PC-3 (cell line): Measurements from ENCODE around the gene CACNA1C. TPM values are rescaled to one million over a fixed set of nuclear protein-coding genes. Genes with fewer than 3 reads are reported as not detected.

ENCODE experiments used
- ATAC-seq: fragments of 200-7000 bp; cut with Tn5 transposase; 2 replicates; pipeline ENCODE4 v1.9.1; 2020; ENCODE audit warnings: mild to moderate bottlenecking, moderate library complexity
- BruUV-seq: library from RNA; stranded (reverse); fragments of 400-500 nt; replicated peaks from 2 replicates; lab custom pipeline; 2021; lab: Mats Ljungman, UMichigan
- CTCF ChIA-PET: fragments of 300-600 bp; sonication (Branson Sonifier 250); formaldehyde crosslinking; loops from one replicate; lab custom pipeline; 2022; ENCODE audit warnings: antibody characterized with exemption; lab: Charles Lee
- POLR2A ChIA-PET: fragments of 300-600 bp; sonication (Branson Sonifier 250); formaldehyde crosslinking; loops from one replicate; lab custom pipeline; 2022; ENCODE audit warnings: antibody characterized with exemption; ENCODE audit not compliant: unreplicated experiment; lab: Charles Lee
- DNase-seq: peaks from one replicate; pipeline ENCODE4 v3.0.0-alpha.2; 2015
- H2AFZ ChIP-seq: fragments of 300-600 bp; sonication (generic); 2 replicates; pipeline ENCODE4 v1.6.0; 2016; ENCODE audit warnings: antibody characterized with exemption, low read length
- H3F3A ChIP-seq: fragments of 300-600 bp; sonication (generic); one replicate; pipeline ENCODE4 v1.6.0; 2017; ENCODE audit warnings: antibody characterized with exemption, low read length, control low read depth, mild to moderate bottlenecking; ENCODE audit not compliant: unreplicated experiment
- H3K27ac ChIP-seq: fragments of 300-600 bp; sonication (generic); 2 replicates; pipeline ENCODE4 v1.5.1; 2016; ENCODE audit warnings: mild to moderate bottlenecking, low read length
- H3K27me3 ChIP-seq: fragments of 300-600 bp; sonication (generic); 2 replicates; pipeline ENCODE4 v1.6.1; 2016; ENCODE audit warnings: low read length, mixed read lengths
- H3K36me3 ChIP-seq: fragments of 300-600 bp; sonication (generic); 2 replicates; pipeline ENCODE4 v1.6.1; 2016; ENCODE audit warnings: low read depth, mixed run types, low read length, mixed read lengths
- H3K4me1 ChIP-seq: fragments of 300-600 bp; sonication (generic); 2 replicates; pipeline ENCODE4 v1.5.1; 2016; ENCODE audit warnings: low read length; ENCODE audit not compliant: insufficient read depth
- H3K4me2 ChIP-seq: fragments of 300-600 bp; sonication (generic); 2 replicates; pipeline ENCODE4 v1.6.0; 2016; ENCODE audit warnings: low read length
- H3K4me3 ChIP-seq: fragments of 300-600 bp; sonication (generic); 2 replicates; pipeline ENCODE4 v1.5.1; 2016; ENCODE audit warnings: mild to moderate bottlenecking, low read length, mixed read lengths
- H3K79me2 ChIP-seq: fragments of 300-600 bp; sonication (generic); 2 replicates; pipeline ENCODE4 v1.6.1; 2017; ENCODE audit warnings: low read length, mixed read lengths
- H3K9ac ChIP-seq: fragments of 300-600 bp; sonication (generic); 2 replicates; pipeline ENCODE4 v1.6.0; 2016; ENCODE audit warnings: mild to moderate bottlenecking, low read length
- H3K9me2 ChIP-seq: fragments of 300-600 bp; sonication (generic); replicated peaks from 2 replicates; pipeline ENCODE4 v1.6.1; 2016; ENCODE audit warnings: mixed run types, low read length, mixed read lengths
- H3K9me3 ChIP-seq: fragments of 300-600 bp; sonication (generic); 2 replicates; pipeline ENCODE4 v1.6.1; 2016; ENCODE audit warnings: low read length, mixed read lengths
- H4K20me1 ChIP-seq: fragments of 300-600 bp; sonication (generic); 2 replicates; pipeline ENCODE4 v1.6.1; 2016; ENCODE audit warnings: low read length, mixed read lengths
- CTCF ChIP-seq: fragments of 300-600 bp; sonication (generic); conservative IDR thresholded peaks from 2 replicates; pipeline ENCODE4 v1.5.1; 2017; ENCODE audit warnings: antibody characterized with exemption, low read depth, mild to moderate bottlenecking, low read length
- EZH2 ChIP-seq: fragments of 300-600 bp; sonication (generic); IDR thresholded peaks from one replicate; pipeline ENCODE4 v1.6.1; 2017; ENCODE audit warnings: antibody characterized with exemption, mild to moderate bottlenecking, low read length; ENCODE audit not compliant: unreplicated experiment
- EZH2phosphoT487 ChIP-seq: fragments of 300-600 bp; sonication (generic); IDR thresholded peaks from 2 replicates; pipeline ENCODE4 v1.6.1; 2018; ENCODE audit warnings: mild to moderate bottlenecking, antibody characterized with exemption, low read length, borderline replicate concordance
- intact Hi-C: fragments of 100-400 bp; cut with micrococcal nuclease; formaldehyde crosslinking; loops from 2 replicates; pipeline ENCODE4 v1.9.0; 2023
- total RNA-seq: library from RNA; depleted of rRNA; stranded (reverse); fragments of >200 nt; gene quantifications from 2 replicates; pipeline ENCODE4 v1.2.3, GENCODE V29; 2014

The CACNA1C gene
- total RNA-seq, 1 experiment from 2014 or later = not detected

DNA sequence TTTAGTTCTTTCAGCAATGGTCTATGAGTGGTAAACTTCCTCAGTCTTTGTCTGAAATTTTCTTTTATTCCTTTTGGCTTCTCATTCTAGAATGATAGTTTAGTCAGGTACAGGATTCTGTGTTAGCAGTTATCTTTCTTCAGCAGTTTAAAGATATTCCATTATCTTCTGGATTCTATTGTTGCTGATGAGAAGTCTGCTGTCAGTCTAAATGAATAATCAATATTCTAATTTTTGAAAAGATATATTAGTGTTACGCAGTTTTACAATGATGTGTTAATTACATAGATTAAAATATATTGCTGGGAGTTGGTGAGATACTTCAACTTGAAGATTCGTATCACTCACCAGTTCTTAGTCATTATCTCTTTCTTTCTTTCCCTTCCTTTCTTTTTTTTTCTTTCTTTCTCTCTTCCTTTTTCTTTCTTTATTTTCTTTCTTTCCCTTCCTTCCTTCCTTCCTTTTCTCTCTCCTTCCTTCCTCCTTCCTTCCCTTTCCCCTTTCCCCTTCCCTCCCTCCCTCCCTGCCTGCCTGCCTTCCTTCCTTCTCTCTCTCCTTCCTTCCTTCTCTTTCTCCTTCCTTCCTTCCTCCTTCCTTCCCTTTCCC lies 17.8 kb downstream of the CACNA1C start:
- H3K4me3 ChIP-seq = no peak overlapping the region
- CTCF ChIA-PET = no interaction called here
- no peak overlapping the region for H3K27ac ChIP-seq
- no peak for ATAC-seq
- H3K79me2 ChIP-seq = no peaks in the 10 kb centered on the region
- no peak for TF ChIP-seq EZH2
- no peak for TF ChIP-seq EZH2phosphoT487
- no peak for TF ChIP-seq CTCF
- no peak overlapping the region for H3K4me2 ChIP-seq
- no peak for DNase-seq
- no peak overlapping the region for H3K9ac ChIP-seq
- no peak overlapping the region for H2AFZ ChIP-seq
- H3K4me1 ChIP-seq = no peaks in the 10 kb centered on the region
- POLR2A ChIA-PET = no interaction called here
- BruUV-seq = no TSS peak
- no peaks in the 10 kb centered on the region for H4K20me1 ChIP-seq
- H3K27me3 ChIP-seq = peaks cover 15% of the 10 kb centered on the region
- H3K9me3 ChIP-seq = no peaks in the 10 kb centered on the region
- intact Hi-C loops = no loop called here
- no peaks in the 10 kb centered on the region for H3F3A ChIP-seq
- no peaks in the 10 kb centered on the region for H3K9me2 ChIP-seq
- H3K36me3 ChIP-seq = no peaks in the 10 kb centered on the region

DNA sequence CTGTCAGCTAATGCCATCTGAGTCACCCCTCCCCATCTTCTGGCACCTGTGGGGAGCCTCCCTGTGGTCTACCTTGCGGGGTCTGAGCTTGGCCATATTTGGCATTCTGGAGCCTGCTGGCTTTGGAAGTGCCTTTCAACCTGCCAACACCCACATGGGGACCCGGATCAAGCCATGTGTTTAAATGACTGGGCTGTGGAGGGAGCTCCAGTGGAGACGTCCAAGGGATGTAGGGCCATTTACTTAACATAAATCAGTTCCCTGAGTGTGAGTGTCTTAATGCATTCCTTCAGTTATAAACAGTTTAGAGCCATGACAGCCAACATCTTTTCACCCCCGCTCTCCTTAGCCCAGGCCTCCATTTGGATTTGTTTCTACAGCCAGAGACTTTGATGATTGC lies 22.0 kb downstream of the CACNA1C start:
- Histone ChIP-seq H3K9me2 (no peaks in the 10 kb centered on the region), H3K36me3 (no peaks in the 10 kb centered on the region), H3K4me1 (no peaks in the 10 kb centered on the region), H3K79me2 (no peaks in the 10 kb centered on the region), H3K4me3 (no peak overlapping the region), H4K20me1 (no peaks in the 10 kb centered on the region), H3K27ac (no peak overlapping the region), H3K9ac (no peak overlapping the region), H3K4me2 (no peak overlapping the region), H3K9me3 (no peaks in the 10 kb centered on the region), H3F3A (no peaks in the 10 kb centered on the region), H2AFZ (no peak overlapping the region), H3K27me3 (peaks cover 7% of the 10 kb centered on the region; the same call in 1 of the 2 replicates)
- POLR2A ChIA-PET = no interaction called here
- no TSS peak for BruUV-seq
- TF ChIP-seq EZH2 (no peak), EZH2phosphoT487 (no peak), CTCF (no peak)
- intact Hi-C loops = no loop called here
- CTCF ChIA-PET = no interaction called here
- DNase-seq (no peak), ATAC-seq (no peak)

DNA sequence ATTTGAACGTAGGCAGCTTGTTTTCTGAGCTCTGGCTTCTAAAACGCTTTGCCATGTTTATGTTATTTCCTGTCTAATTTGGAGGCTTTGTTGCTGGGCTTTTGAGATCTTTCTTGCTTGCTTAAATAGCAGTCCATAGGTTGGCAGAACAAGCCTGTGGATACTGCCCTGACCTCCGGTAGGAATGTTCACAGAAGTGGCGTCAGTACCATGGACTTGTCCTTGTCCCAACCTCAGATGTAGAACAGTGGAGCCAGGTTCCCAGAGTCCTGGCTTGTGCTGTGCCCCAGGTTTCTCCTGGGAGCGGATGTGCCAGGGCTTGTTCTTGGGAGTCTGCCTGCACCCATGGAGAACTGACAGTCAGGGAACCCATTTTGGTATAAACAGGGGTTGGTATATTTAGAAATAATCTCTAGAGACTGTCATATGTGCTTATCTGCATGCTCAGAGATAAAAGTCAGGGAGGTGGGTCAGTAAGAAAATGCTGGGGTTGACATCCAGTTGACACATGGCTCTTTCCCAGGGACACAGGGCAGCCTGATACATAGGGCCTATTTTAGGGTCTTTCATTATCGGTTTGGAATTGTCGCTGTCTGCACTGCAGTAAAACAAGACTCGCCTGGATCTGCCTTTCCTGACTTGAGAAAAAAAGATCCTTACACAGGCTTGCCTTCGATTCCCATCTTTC lies 22.9 kb downstream of the CACNA1C start:
- Histone ChIP-seq H3K9me2 (no peaks in the 10 kb centered on the region), H2AFZ (no peak overlapping the region), H3F3A (no peaks in the 10 kb centered on the region), H3K27ac (no peak overlapping the region), H3K4me2 (no peak overlapping the region), H3K79me2 (no peaks in the 10 kb centered on the region), H3K9ac (no peak overlapping the region), H3K27me3 (peaks cover 7% of the 10 kb centered on the region; the same call in 1 of the 2 replicates), H3K9me3 (no peaks in the 10 kb centered on the region), H4K20me1 (no peaks in the 10 kb centered on the region), H3K36me3 (no peaks in the 10 kb centered on the region), H3K4me3 (no peak overlapping the region), H3K4me1 (no peaks in the 10 kb centered on the region)
- DNase-seq = no peak
- ChIA-PET POLR2A (no interaction called here), CTCF (no interaction called here)
- intact Hi-C loops = no loop called here
- no peak for ATAC-seq
- no peak for TF ChIP-seq EZH2phosphoT487
- no peak for TF ChIP-seq EZH2
- no peak for TF ChIP-seq CTCF
- BruUV-seq = no TSS peak
